ENCODE results near the gene CIDEB. TPM values are rescaled to one million over a fixed set of nuclear protein-coding genes. Genes with fewer than 3 reads are reported as not detected.
A peak's percentile ranks its signal among the peaks of the same experiment; 100 is the strongest.

The CIDEB gene
- total and polyA plus RNA-seq, 2 of the 4 experiments (the other 2 are of a cell fraction) = under 0.01 to 0.19 TPM

DNA sequence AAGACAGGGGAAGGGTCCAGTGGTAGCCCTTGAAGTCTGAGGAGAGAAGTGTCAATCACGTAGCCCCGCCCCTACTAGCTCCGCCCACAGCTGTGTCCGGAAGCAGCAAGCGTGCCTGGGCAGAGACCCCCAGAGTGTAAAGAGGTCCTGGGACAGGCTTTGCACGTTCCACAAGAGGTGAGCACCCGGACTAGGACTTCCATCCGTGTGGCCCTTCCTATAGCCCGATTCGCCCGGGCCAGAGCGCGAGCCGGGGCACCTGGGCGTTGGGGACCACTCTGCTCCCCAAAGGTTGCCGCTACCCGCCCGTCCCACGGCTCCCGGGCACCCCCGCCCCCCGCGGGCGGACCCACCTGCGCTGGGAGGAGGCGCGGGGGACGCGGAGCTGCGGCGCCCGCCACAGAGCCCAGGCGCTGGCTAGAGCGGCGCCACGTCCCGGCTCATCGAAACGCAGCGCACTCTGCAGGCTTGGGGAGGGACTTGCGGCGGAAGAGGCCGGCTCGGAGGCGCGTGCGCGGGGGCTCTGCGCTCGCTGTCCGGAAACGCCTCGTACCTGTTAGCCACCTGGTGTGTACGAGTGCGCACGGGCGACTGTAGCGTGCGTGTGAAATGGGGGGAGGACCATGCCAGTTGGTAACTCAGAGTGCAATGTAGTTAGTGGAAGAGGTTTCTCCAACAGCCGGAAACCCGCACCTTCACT, 36.5 kb downstream of the CIDEB start, which contains the start of gene RABGGTA:
RABGGTA (minus strand) TSS at position 464 of the 700 bp plus-strand sequence. CDS start 482 bp downstream, outside the sequence.
- Histone ChIP-seq H3K9ac (ENCODE audit: low read depth, low read length) (peak within 1 kb of the TSS; percentile 92), H2BK15ac (ENCODE audit: low read depth, low read length) (no peak within 1 kb of the TSS; the same call in 2 of the 3 replicates), H3K23ac (ENCODE audit: low read depth, low read length) (peak within 1 kb of the TSS; percentile 94), H3K9me3 (ENCODE audit: control insufficient read depth, insufficient read depth, low read length) (no peaks in the 10 kb centered on the region), H2BK120ac (ENCODE audit: low read depth, low read length) (peak within 1 kb of the TSS; percentile 63; the same call in 1 of the 2 replicates), H4K5ac (ENCODE audit: low read depth, low read length) (peak within 1 kb of the TSS; percentile 94), H2AK9ac (replicated peaks; ENCODE audit: low read depth, low read length, poor library complexity) (peak within 1 kb of the TSS; percentile 100), H3K27me3 (ENCODE audit: control insufficient read depth, insufficient read depth, low read length) (no peaks in the 10 kb centered on the region), H3K79me1 (ENCODE audit: low read depth in 1 of 2, low read length in 2 of 2) (peaks cover 12 to 30% of the 10 kb centered on the region in 2 experiments), H4K20me1 (ENCODE audit: insufficient read depth, low read length) (no peaks in the 10 kb centered on the region), H2AFZ (replicated peaks; ENCODE audit: low read length, poor library complexity) (peak within 1 kb of the TSS; percentile 97), H3K4me1 (ENCODE audit: control insufficient read depth, insufficient read depth, low read length) (peaks cover 5% of the 10 kb centered on the region; the same call in 1 of the 2 replicates), H3K56ac (ENCODE audit: extremely low read depth, insufficient read depth, low read length) (peak within 1 kb of the TSS; percentile 95), H3K27ac (ENCODE audit: insufficient read depth, low read length) (peak within 1 kb of the TSS; percentile 89), H3K36me3 (ENCODE audit: control insufficient read depth, insufficient read depth, low read length) (peaks cover 22% of the 10 kb centered on the region), H2BK20ac (ENCODE audit: low read depth, low read length) (no peak within 1 kb of the TSS), H4K8ac (ENCODE audit: low read depth in 2 of 2, low read length in 2 of 2) (peak within 1 kb of the TSS; percentile 90 to 100), H3K4ac (ENCODE audit: low read depth, low read length) (peak within 1 kb of the TSS; percentile 96), H4K91ac (ENCODE audit: insufficient read depth, low read depth, low read length) (peak within 1 kb of the TSS; percentile 92), H3K9me1 (ENCODE audit: insufficient read depth, low read length) (peaks cover 5% of the 10 kb centered on the region; the same call in 1 of the 2 replicates), H3K4me2 (ENCODE audit: low read depth, low read length) (peak within 1 kb of the TSS; percentile 88), H2BK5ac (ENCODE audit: low read depth, low read length, poor library complexity, severe bottlenecking) (peak within 1 kb of the TSS; percentile 90), H3K14ac (replicated peaks; ENCODE audit: low read depth, low read length) (peak within 1 kb of the TSS; percentile 97), H3K4me3 (ENCODE audit: insufficient read depth, low read depth, low read length) (peak within 1 kb of the TSS; percentile 63), H3K18ac (ENCODE audit: low read depth, low read length) (peak within 1 kb of the TSS; percentile 78), H2AK5ac (ENCODE audit: low read depth, low read length) (peak within 1 kb of the TSS; percentile 83)
- ATAC-seq (ENCODE audit: low read depth) (peak; percentile 100), DNase-seq (peak; percentile 83)
- dilution Hi-C loops (cut with HindIII; ENCODE audit: low sequenced_read_pairs, unreplicated experiment) (no loop called here), in situ Hi-C loops (cut with MboI; ENCODE audit: low sequenced_read_pairs) (no loop called here), intact Hi-C loops (cut with micrococcal nuclease) (loop anchor here (1.0 to 2.0 kb wide), 3 partner anchors 14 to 28 kb away; partner anchors contain the start of gene TINF2)
- POLR2A ChIA-PET (ENCODE audit: unreplicated experiment) = interaction anchor here (0.6 kb wide), 1 partner anchor 14 kb away, joined by 3 read pairs; no protein-coding TSS in a partner anchor
- CTCF ChIA-PET = interaction anchor here (0.8 to 2.0 kb wide), 4 partner anchors 9 to 29 kb away, joined by 3 to 11 read pairs (median 4); partner anchors contain the start of gene TINF2
- 0% methylated on average over 36 of the region's 61 CpGs; no CpG with 5 or more reads in 1 of the 2 experiments for WGBS, 2 experiments (ENCODE audit: extremely low coverage in 2 of 2, insufficient read length in 1 of 2)
- BruUV-seq (replicated peaks) = no TSS peak
- TF ChIP-seq MXI1 (IDR thresholded peaks at IDR 0.05; ENCODE audit: borderline replicate concordance, low read depth, low read length) = peak; percentile 71; the same call in 1 of the 2 replicates
- TF ChIP-seq MAFK (IDR thresholded peaks at IDR 0.05; ENCODE audit: low read depth, low read length) = no peak
- peak; percentile 63; the same call in 1 of the 2 replicates for TF ChIP-seq POLR2A (IDR thresholded peaks at IDR 0.05; ENCODE audit: low read depth, low read length)
- TF ChIP-seq RCOR1 (IDR thresholded peaks at IDR 0.05; ENCODE audit: insufficient replicate concordance, low read length) = no peak
- peak; percentile 37 for TF ChIP-seq SMC3 (IDR thresholded peaks at IDR 0.05; ENCODE audit: low read depth, low read length)
- TF ChIP-seq RAD21 (IDR thresholded peaks at IDR 0.05; ENCODE audit: low read length) = 0 out of 2 replicates have a peak, but pooled peaks have one; percentile 30
- TF ChIP-seq BHLHE40 (IDR thresholded peaks at IDR 0.05; ENCODE audit: low read depth, low read length) = peak; percentile 38
- no peak for TF ChIP-seq NFE2L2 (IDR thresholded peaks at IDR 0.05; ENCODE audit: low read depth, low read length)
- TF ChIP-seq CEBPB (IDR thresholded peaks at IDR 0.05; ENCODE audit: low read depth, low read length) = no peak
- TF ChIP-seq CHD1 (IDR thresholded peaks at IDR 0.05; ENCODE audit: low read depth, low read length) = no peak
- no peak for TF ChIP-seq FOS (IDR thresholded peaks at IDR 0.05; ENCODE audit: low read depth, low read length)
- TF ChIP-seq, protein P1, sequence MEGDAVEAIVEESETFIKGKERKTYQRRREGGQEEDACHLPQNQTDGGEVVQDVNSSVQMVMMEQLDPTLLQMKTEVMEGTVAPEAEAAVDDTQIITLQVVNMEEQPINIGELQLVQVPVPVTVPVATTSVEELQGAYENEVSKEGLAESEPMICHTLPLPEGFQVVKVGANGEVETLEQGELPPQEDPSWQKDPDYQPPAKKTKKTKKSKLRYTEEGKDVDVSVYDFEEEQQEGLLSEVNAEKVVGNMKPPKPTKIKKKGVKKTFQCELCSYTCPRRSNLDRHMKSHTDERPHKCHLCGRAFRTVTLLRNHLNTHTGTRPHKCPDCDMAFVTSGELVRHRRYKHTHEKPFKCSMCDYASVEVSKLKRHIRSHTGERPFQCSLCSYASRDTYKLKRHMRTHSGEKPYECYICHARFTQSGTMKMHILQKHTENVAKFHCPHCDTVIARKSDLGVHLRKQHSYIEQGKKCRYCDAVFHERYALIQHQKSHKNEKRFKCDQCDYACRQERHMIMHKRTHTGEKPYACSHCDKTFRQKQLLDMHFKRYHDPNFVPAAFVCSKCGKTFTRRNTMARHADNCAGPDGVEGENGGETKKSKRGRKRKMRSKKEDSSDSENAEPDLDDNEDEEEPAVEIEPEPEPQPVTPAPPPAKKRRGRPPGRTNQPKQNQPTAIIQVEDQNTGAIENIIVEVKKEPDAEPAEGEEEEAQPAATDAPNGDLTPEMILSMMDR (conservative IDR thresholded peaks at IDR 0.05; ENCODE audit: low read depth, low read length) = peak; percentile 87
- peak; percentile 67; the same call in 1 of the 2 replicates for TF ChIP-seq MAZ (IDR thresholded peaks at IDR 0.05; ENCODE audit: borderline replicate concordance, low read depth, low read length)
- TF ChIP-seq, protein P2, sequence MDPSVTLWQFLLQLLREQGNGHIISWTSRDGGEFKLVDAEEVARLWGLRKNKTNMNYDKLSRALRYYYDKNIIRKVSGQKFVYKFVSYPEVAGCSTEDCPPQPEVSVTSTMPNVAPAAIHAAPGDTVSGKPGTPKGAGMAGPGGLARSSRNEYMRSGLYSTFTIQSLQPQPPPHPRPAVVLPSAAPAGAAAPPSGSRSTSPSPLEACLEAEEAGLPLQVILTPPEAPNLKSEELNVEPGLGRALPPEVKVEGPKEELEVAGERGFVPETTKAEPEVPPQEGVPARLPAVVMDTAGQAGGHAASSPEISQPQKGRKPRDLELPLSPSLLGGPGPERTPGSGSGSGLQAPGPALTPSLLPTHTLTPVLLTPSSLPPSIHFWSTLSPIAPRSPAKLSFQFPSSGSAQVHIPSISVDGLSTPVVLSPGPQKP (IDR thresholded peaks at IDR 0.05; ENCODE audit: borderline replicate concordance, low read depth, low read length) = no peak
